Measurements from ENCODE around the gene IL1RAPL1. TPM values are rescaled to one million over a fixed set of nuclear protein-coding genes. Genes with fewer than 3 reads are reported as not detected.

IL1RAPL1 gene
- total RNA-seq, 2 experiments from 2014 or later, result not detected

- Mint-ChIP-seq H3K4me3 (no peak overlapping the region), H3K27me3 (no peaks in the 10 kb centered on the region), H3K9me3 (no peaks in the 10 kb centered on the region), H3K36me3 (ENCODE audit: low read depth) (no peaks in the 10 kb centered on the region), H3K27ac (no peak overlapping the region), H3K4me1 (no peaks in the 10 kb centered on the region)
- ChIA-PET POLR2A (no interaction called here), CTCF (no interaction called here)
- no peak for DNase-seq
Observed at GRCh38 chrX:29488919-29489318, 901.7 kb downstream of the IL1RAPL1 start.

GRCh38 chrX:29490606-29491005 is 903.4 kb downstream of the IL1RAPL1 start:
- Mint-ChIP-seq H3K36me3 (ENCODE audit: low read depth) (no peaks in the 10 kb centered on the region), H3K4me3 (no peak overlapping the region), H3K27ac (no peak overlapping the region), H3K4me1 (no peaks in the 10 kb centered on the region), H3K27me3 (no peaks in the 10 kb centered on the region), H3K9me3 (no peaks in the 10 kb centered on the region)
- DNase-seq, result no peak
- POLR2A ChIA-PET, result no interaction called here
- CTCF ChIA-PET, result no interaction called here

- no peaks in the 10 kb centered on the region for H3K4me1 Mint-ChIP-seq
- no peaks in the 10 kb centered on the region for H3K36me3 Mint-ChIP-seq (ENCODE audit: low read depth)
- DNase-seq, result no peak
- no peaks in the 10 kb centered on the region for H3K27me3 Mint-ChIP-seq
- CTCF ChIA-PET, result no interaction called here
- POLR2A ChIA-PET, result no interaction called here
- no peak overlapping the region for H3K27ac Mint-ChIP-seq
- H3K9me3 Mint-ChIP-seq, result no peaks in the 10 kb centered on the region
- no peak overlapping the region for H3K4me3 Mint-ChIP-seq
Observed at GRCh38 chrX:29491659-29492058, 904.4 kb downstream of the IL1RAPL1 start.

- DNase-seq, result no peak
- ChIA-PET CTCF (no interaction called here), POLR2A (interaction anchor here (0.8 kb wide), 1 partner anchor 839 kb away, joined by 3 read pairs; no protein-coding TSS in a partner anchor)
- Mint-ChIP-seq H3K4me3 (no peak overlapping the region), H3K27me3 (no peaks in the 10 kb centered on the region), H3K27ac (no peak overlapping the region), H3K9me3 (no peaks in the 10 kb centered on the region), H3K36me3 (ENCODE audit: low read depth) (no peaks in the 10 kb centered on the region), H3K4me1 (no peaks in the 10 kb centered on the region)
Observed at GRCh38 chrX:29496636-29497180, 909.5 kb downstream of the IL1RAPL1 start.

- ChIA-PET POLR2A (no interaction called here), CTCF (no interaction called here)
- no peak for DNase-seq
- no peaks in the 10 kb centered on the region for H3K9me3 Mint-ChIP-seq
- no peak overlapping the region for H3K4me3 Mint-ChIP-seq
- no peaks in the 10 kb centered on the region for H3K36me3 Mint-ChIP-seq (ENCODE audit: low read depth)
- H3K4me1 Mint-ChIP-seq, result no peaks in the 10 kb centered on the region
- no peak overlapping the region for H3K27ac Mint-ChIP-seq
- H3K27me3 Mint-ChIP-seq, result no peaks in the 10 kb centered on the region
Observed at GRCh38 chrX:29506729-29507128, 919.5 kb downstream of the IL1RAPL1 start.

- no peak overlapping the region for H3K4me3 Mint-ChIP-seq
- H3K9me3 Mint-ChIP-seq, result peaks cover 5% of the 10 kb centered on the region
- H3K27me3 Mint-ChIP-seq, result no peaks in the 10 kb centered on the region
- H3K36me3 Mint-ChIP-seq (ENCODE audit: low read depth), result no peaks in the 10 kb centered on the region
- CTCF ChIA-PET, result no interaction called here
- POLR2A ChIA-PET, result no interaction called here
- no peak overlapping the region for H3K27ac Mint-ChIP-seq
- DNase-seq, result no peak
- H3K4me1 Mint-ChIP-seq, result no peaks in the 10 kb centered on the region
Observed at GRCh38 chrX:29518100-29518499, 930.9 kb downstream of the IL1RAPL1 start.

- no peaks in the 10 kb centered on the region for H3K27me3 Mint-ChIP-seq
- H3K36me3 Mint-ChIP-seq (ENCODE audit: low read depth), result no peaks in the 10 kb centered on the region
- H3K4me1 Mint-ChIP-seq, result no peaks in the 10 kb centered on the region
- no peak overlapping the region for H3K4me3 Mint-ChIP-seq
- no peak overlapping the region for H3K27ac Mint-ChIP-seq
- POLR2A ChIA-PET, result no interaction called here
- DNase-seq, result no peak
- CTCF ChIA-PET, result no interaction called here
- no peaks in the 10 kb centered on the region for H3K9me3 Mint-ChIP-seq
Observed at GRCh38 chrX:29528281-29528680, 941.0 kb downstream of the IL1RAPL1 start.

- Mint-ChIP-seq H3K4me3 (no peak overlapping the region), H3K27ac (no peak overlapping the region), H3K27me3 (no peaks in the 10 kb centered on the region), H3K4me1 (no peaks in the 10 kb centered on the region), H3K36me3 (ENCODE audit: low read depth) (no peaks in the 10 kb centered on the region), H3K9me3 (no peaks in the 10 kb centered on the region)
- CTCF ChIA-PET, result no interaction called here
- POLR2A ChIA-PET, result no interaction called here
- no peak for DNase-seq
Observed at GRCh38 chrX:29530501-29530900, 943.3 kb downstream of the IL1RAPL1 start.

- CTCF ChIA-PET, result no interaction called here
- POLR2A ChIA-PET, result no interaction called here
- Mint-ChIP-seq H3K27me3 (no peaks in the 10 kb centered on the region), H3K27ac (no peak overlapping the region), H3K36me3 (ENCODE audit: low read depth) (no peaks in the 10 kb centered on the region), H3K4me3 (no peak overlapping the region), H3K9me3 (no peaks in the 10 kb centered on the region), H3K4me1 (no peaks in the 10 kb centered on the region)
- no peak for DNase-seq
Observed at GRCh38 chrX:29531336-29531735, 944.1 kb downstream of the IL1RAPL1 start.

- DNase-seq, result no peak
- H3K9me3 Mint-ChIP-seq, result no peaks in the 10 kb centered on the region
- no peak overlapping the region for H3K27ac Mint-ChIP-seq
- no peaks in the 10 kb centered on the region for H3K27me3 Mint-ChIP-seq
- H3K4me1 Mint-ChIP-seq, result no peaks in the 10 kb centered on the region
- CTCF ChIA-PET, result no interaction called here
- H3K4me3 Mint-ChIP-seq, result no peak overlapping the region
- H3K36me3 Mint-ChIP-seq (ENCODE audit: low read depth), result no peaks in the 10 kb centered on the region
- POLR2A ChIA-PET, result no interaction called here
Observed at GRCh38 chrX:29535212-29536162, 948.2 kb downstream of the IL1RAPL1 start.

- Mint-ChIP-seq H3K9me3 (no peaks in the 10 kb centered on the region), H3K4me1 (no peaks in the 10 kb centered on the region), H3K27me3 (no peaks in the 10 kb centered on the region), H3K4me3 (no peak overlapping the region), H3K36me3 (ENCODE audit: low read depth) (no peaks in the 10 kb centered on the region), H3K27ac (no peak overlapping the region)
- CTCF ChIA-PET, result no interaction called here
- DNase-seq, result no peak
- POLR2A ChIA-PET, result no interaction called here
Observed at GRCh38 chrX:29541038-29541437, 953.8 kb downstream of the IL1RAPL1 start.

- Mint-ChIP-seq H3K9me3 (no peaks in the 10 kb centered on the region), H3K27ac (no peak overlapping the region), H3K27me3 (no peaks in the 10 kb centered on the region), H3K4me1 (no peaks in the 10 kb centered on the region), H3K36me3 (ENCODE audit: low read depth) (no peaks in the 10 kb centered on the region), H3K4me3 (no peak overlapping the region)
- DNase-seq, result no peak
- CTCF ChIA-PET, result no interaction called here
- POLR2A ChIA-PET, result no interaction called here
Observed at GRCh38 chrX:29542152-29542551, 954.9 kb downstream of the IL1RAPL1 start.

GRCh38 chrX:29545878-29546277 is 958.6 kb downstream of the IL1RAPL1 start:
- H3K36me3 Mint-ChIP-seq (ENCODE audit: low read depth), result no peaks in the 10 kb centered on the region
- CTCF ChIA-PET, result no interaction called here
- no peak overlapping the region for H3K4me3 Mint-ChIP-seq
- H3K27me3 Mint-ChIP-seq, result no peaks in the 10 kb centered on the region
- no peaks in the 10 kb centered on the region for H3K9me3 Mint-ChIP-seq
- no peak overlapping the region for H3K27ac Mint-ChIP-seq
- no peak for DNase-seq
- POLR2A ChIA-PET, result no interaction called here
- H3K4me1 Mint-ChIP-seq, result no peaks in the 10 kb centered on the region

GRCh38 chrX:29547877-29548276 is 960.6 kb downstream of the IL1RAPL1 start:
- Mint-ChIP-seq H3K27me3 (no peaks in the 10 kb centered on the region), H3K9me3 (no peaks in the 10 kb centered on the region), H3K4me3 (no peak overlapping the region), H3K36me3 (ENCODE audit: low read depth) (no peaks in the 10 kb centered on the region), H3K4me1 (no peaks in the 10 kb centered on the region), H3K27ac (no peak overlapping the region)
- ChIA-PET CTCF (no interaction called here), POLR2A (no interaction called here)
- DNase-seq, result no peak
